Mucosa of rectum (tissue), 2 donors: ENCODE measurements around the gene DMBT1.

Experiments used
- H3K27ac ChIP-seq, 2 donors: one replicate each; pipeline ENCODE4 v1.7.0; 2013; ENCODE audit warnings: inconsistent platforms in 2 of 2, low read depth in 2 of 2, low read length in 2 of 2
- H3K27me3 ChIP-seq, 2 donors: one replicate each; pipeline ENCODE4 v1.7.0; 2013; ENCODE audit warnings: low read length in 2 of 2; ENCODE audit not compliant: control insufficient read depth in 2 of 2, insufficient read depth in 2 of 2
- H3K36me3 ChIP-seq, 2 donors: one replicate each; pipeline ENCODE4 v1.7.0; 2013; ENCODE audit warnings: low read length in 2 of 2; ENCODE audit not compliant: control insufficient read depth in 2 of 2, insufficient read depth in 2 of 2
- H3K4me1 ChIP-seq, 2 donors: one replicate each; pipeline ENCODE4 v1.7.0; 2013; ENCODE audit warnings: low read length in 2 of 2, mild to moderate bottlenecking in 1 of 2; ENCODE audit not compliant: control insufficient read depth in 2 of 2, insufficient read depth in 2 of 2
- H3K4me3 ChIP-seq, 2 donors: one replicate each; pipeline ENCODE4 v1.7.0; 2013; ENCODE audit warnings: low read length in 2 of 2
- H3K9ac ChIP-seq, 2 donors: one replicate each; pipeline ENCODE4 v1.7.0; 2013; ENCODE audit warnings: low read length in 2 of 2, low read depth in 1 of 2, mild to moderate bottlenecking in 1 of 2
- H3K9me3 ChIP-seq, 2 donors: one replicate each; pipeline ENCODE4 v1.7.0; 2013; ENCODE audit warnings: low read length in 2 of 2; ENCODE audit not compliant: control insufficient read depth in 2 of 2
- donor health status: healthy.
- donor health status: Normal muscosa, but diverticular disease.

DMBT1 gene

DNA sequence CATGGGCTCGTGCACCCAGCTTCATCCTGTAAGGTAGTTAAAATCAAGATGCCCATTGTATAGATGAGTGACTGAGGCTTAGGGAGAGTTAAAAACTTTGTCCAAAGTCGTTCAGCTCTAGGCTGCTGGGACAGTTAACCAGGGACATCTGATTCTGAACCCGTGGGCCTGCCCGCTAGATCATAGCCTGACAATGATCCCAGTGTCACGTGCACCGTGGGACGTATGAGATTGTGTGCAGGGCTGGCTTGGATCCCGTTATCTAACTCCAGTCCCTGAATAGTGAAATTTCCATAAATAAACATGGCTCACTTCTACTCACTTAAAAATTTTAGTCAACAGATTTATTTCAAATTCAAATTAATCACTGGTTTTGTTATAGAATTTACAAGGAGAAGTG is 114.2 kb downstream of the DMBT1 start:
- no peaks in the 10 kb centered on the region for H3K4me1 ChIP-seq
- H3K9me3 ChIP-seq, result no peaks in the 10 kb centered on the region
- H3K27me3 ChIP-seq, result peaks cover 0 to 4% of the 10 kb centered on the region in 2 donors
- no peaks in the 10 kb centered on the region for H3K36me3 ChIP-seq
- H3K9ac ChIP-seq, result no peak overlapping the region
- no peak overlapping the region for H3K4me3 ChIP-seq
- no peak overlapping the region for H3K27ac ChIP-seq

DNA sequence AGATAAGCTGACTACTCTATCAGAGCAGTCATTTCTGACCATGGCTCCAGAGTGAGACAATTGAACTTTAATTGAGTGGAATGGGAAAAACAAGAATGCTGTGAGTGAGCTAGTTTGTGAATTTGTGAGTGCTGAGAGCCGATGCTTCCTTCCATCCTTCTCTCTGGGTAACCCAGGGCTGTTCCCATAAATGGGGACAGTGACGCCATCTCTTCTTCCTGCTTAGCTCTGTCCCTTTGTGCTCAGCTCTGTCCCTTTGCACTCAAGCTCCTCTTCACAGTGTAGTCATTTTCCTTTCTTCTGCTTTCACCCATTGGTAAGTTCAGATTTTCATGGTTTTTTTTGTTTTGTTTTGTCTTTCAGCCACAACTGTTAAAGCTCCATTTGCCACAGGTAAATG is 114.7 kb downstream of the DMBT1 start:
- Histone ChIP-seq H3K4me3 (no peak overlapping the region), H3K27ac (no peak overlapping the region), H3K4me1 (no peaks in the 10 kb centered on the region), H3K27me3 (peaks cover 0 to 4% of the 10 kb centered on the region in 2 donors), H3K9ac (no peak overlapping the region), H3K36me3 (no peaks in the 10 kb centered on the region), H3K9me3 (no peaks in the 10 kb centered on the region)

- Histone ChIP-seq H3K27ac (no peak overlapping the region), H3K4me1 (no peaks in the 10 kb centered on the region), H3K36me3 (no peaks in the 10 kb centered on the region), H3K27me3 (peaks cover 0 to 4% of the 10 kb centered on the region in 2 donors), H3K9me3 (no peaks in the 10 kb centered on the region), H3K4me3 (no peak overlapping the region), H3K9ac (no peak overlapping the region)
Observed at GRCh38 chr10:122678266-122678665, 117.7 kb downstream of the DMBT1 start.

DNA sequence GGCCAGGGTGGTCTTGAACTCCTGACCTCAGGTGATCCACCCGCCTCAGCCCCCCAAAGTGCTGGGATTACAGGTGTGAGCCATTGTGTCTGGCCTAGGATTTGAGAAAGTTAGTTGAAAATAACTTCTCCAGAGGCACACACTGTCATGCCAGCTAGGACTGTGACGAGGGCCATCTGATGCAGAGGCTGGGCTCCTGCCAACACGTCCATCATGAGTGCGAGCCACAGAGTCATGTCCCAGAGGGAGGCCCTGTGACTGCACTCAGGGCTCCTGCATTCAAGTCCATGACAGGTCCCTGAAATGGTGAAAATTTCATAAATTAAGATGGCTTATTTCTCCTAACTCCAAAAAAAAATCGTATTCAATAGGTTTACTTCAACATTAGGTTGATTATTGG is 122.0 kb downstream of the DMBT1 start:
- Histone ChIP-seq H3K9ac (no peak overlapping the region), H3K27me3 (no peaks in the 10 kb centered on the region), H3K4me3 (no peak overlapping the region), H3K27ac (no peak overlapping the region), H3K4me1 (no peaks in the 10 kb centered on the region), H3K36me3 (no peaks in the 10 kb centered on the region), H3K9me3 (no peaks in the 10 kb centered on the region)

DNA sequence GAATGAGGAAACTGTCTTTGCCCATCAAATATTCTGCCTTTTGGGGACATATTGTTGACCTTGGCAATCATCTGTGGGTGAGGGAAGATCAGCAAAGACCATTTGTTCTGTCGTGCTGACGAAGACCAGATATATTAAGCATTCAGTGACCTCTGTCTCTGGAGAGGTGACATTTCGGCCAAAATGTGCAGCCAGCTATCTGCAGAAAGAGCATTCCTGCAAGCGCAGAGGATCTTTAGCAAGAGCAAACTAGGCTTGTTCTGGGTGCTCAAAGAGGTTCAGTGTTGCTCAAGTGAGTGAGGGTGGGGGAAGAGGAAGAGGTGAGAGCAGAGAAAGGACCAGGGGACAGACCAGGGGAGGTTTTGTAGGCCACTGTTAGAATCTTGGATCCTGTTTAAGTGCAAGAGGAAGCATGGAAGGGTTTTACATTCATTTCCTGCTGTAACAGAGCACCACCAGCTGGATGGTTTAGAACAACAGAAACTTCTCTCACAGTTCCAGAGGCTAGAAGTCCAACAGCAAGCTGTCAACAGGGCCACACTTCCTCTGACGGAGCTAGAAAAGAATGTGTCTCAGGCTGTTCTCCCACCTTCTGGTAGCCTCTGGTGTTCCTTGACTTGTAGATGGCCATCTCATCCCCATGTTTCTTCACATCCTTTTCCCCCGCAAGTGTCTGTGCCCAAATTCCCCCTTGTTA is 127.9 kb downstream of the DMBT1 start:
- H3K27ac ChIP-seq, result no peak overlapping the region
- H3K4me3 ChIP-seq, result no peak overlapping the region
- H3K9me3 ChIP-seq, result no peaks in the 10 kb centered on the region
- peaks cover 3 to 4% of the 10 kb centered on the region in 2 donors for H3K27me3 ChIP-seq
- H3K36me3 ChIP-seq, result no peaks in the 10 kb centered on the region
- no peak overlapping the region for H3K9ac ChIP-seq
- no peaks in the 10 kb centered on the region for H3K4me1 ChIP-seq

GRCh38 chr10:122689146-122689820 is 128.7 kb downstream of the DMBT1 start:
- peaks cover 3 to 4% of the 10 kb centered on the region in 2 donors for H3K27me3 ChIP-seq
- H3K4me1 ChIP-seq, result no peaks in the 10 kb centered on the region
- H3K9me3 ChIP-seq, result no peaks in the 10 kb centered on the region
- no peak overlapping the region for H3K4me3 ChIP-seq
- H3K36me3 ChIP-seq, result no peaks in the 10 kb centered on the region
- H3K27ac ChIP-seq, result no peak overlapping the region
- no peak overlapping the region for H3K9ac ChIP-seq

GRCh38 chr10:122692744-122693143 is 132.2 kb downstream of the DMBT1 start:
- no peak overlapping the region for H3K4me3 ChIP-seq
- H3K9ac ChIP-seq, result no peak overlapping the region
- H3K4me1 ChIP-seq, result no peaks in the 10 kb centered on the region
- H3K36me3 ChIP-seq, result no peaks in the 10 kb centered on the region
- H3K27me3 ChIP-seq, result peaks cover 3 to 4% of the 10 kb centered on the region in 2 donors
- no peak overlapping the region for H3K27ac ChIP-seq
- H3K9me3 ChIP-seq, result no peaks in the 10 kb centered on the region
